Activated B cell treated with CpG ODN at 0.5 μM for 24 hours (primary cell): ENCODE results near the gene TNNT2. TPM values are rescaled to one million over a fixed set of nuclear protein-coding genes. Genes with fewer than 3 reads are reported as not detected.

Source experiments
- ATAC-seq: fragments of 200-7000 bp; cut with Tn5 transposase; one replicate; pipeline ENCODE4 v1.10.0; 2021; ENCODE audit warnings: low read depth, mild to moderate bottlenecking, moderate library complexity
- CTCF ChIA-PET: fragments of 350-600 bp; sonication (Branson Sonifier 250); formaldehyde crosslinking; loops from one replicate; lab custom pipeline; 2021; ENCODE audit warnings: antibody characterized with exemption; lab: Charles Lee
- POLR2A ChIA-PET: fragments of 350-600 bp; sonication (Branson Sonifier 250); formaldehyde crosslinking; loops from one replicate; lab custom pipeline; 2021; ENCODE audit warnings: antibody characterized with exemption; lab: Charles Lee
- DNase-seq: peaks from one replicate; pipeline ENCODE4 v3.0.0; 2022
- H3K27ac Mint-ChIP-seq: one replicate; pipeline ENCODE4 v1.8.0; 2020; ENCODE audit warnings: mixed read lengths
- H3K27me3 Mint-ChIP-seq: one replicate; pipeline ENCODE4 v1.8.0; 2021; ENCODE audit warnings: mixed read lengths
- H3K36me3 Mint-ChIP-seq: one replicate; pipeline ENCODE4 v1.8.0; 2021; ENCODE audit warnings: low read depth, mixed read lengths
- H3K4me1 Mint-ChIP-seq: one replicate; pipeline ENCODE4 v1.8.0; 2021; ENCODE audit warnings: mixed read lengths
- H3K4me3 Mint-ChIP-seq: one replicate; pipeline ENCODE4 v1.8.0; 2020; ENCODE audit warnings: mild to moderate bottlenecking, mixed read lengths
- H3K9me3 Mint-ChIP-seq: one replicate; pipeline ENCODE4 v1.8.0; 2020; ENCODE audit warnings: mixed read lengths
- intact Hi-C: fragments of 100-400 bp; cut with micrococcal nuclease; formaldehyde crosslinking; loops from one replicate; pipeline ENCODE4 v1.15.1; 2024
- total RNA-seq: library from RNA; stranded (reverse); gene quantifications from 2 replicates; pipeline ENCODE4 v1.2.3, GENCODE V29; 2022
- TF ChIP-seq, protein P1 (sequence below): fragments of 200-600 bp; IDR thresholded peaks from one replicate; pipeline ENCODE4 v1.8.0; 2022; ENCODE audit warnings: antibody characterized with exemption, mild to moderate bottlenecking

Gene TNNT2
- total RNA-seq, 1 donor from 2014 or later = not detected

DNA sequence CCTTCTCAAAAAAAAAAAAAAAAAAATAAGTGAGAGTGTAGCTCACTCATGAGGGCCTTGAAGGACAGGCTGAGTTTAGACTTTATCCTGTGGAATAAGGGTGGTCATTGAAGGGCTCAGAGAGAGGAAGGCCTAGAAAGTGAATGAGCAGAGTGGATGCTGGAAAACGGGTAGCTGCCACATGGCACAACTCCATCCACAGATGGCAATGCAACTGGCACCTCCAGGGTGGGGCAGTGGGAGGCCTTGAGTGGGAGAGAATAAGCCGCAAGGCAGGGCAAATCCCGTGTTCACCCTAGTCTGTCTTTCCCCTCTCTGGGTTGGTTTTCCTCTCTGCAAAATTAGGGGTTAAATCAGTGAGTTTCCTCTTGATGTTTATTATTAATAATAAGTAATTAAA is 41.0 kb upstream of the TNNT2 start:
- DNase-seq = no peak
- ChIA-PET CTCF (no interaction called here), POLR2A (no interaction called here)
- TF ChIP-seq, protein P1, sequence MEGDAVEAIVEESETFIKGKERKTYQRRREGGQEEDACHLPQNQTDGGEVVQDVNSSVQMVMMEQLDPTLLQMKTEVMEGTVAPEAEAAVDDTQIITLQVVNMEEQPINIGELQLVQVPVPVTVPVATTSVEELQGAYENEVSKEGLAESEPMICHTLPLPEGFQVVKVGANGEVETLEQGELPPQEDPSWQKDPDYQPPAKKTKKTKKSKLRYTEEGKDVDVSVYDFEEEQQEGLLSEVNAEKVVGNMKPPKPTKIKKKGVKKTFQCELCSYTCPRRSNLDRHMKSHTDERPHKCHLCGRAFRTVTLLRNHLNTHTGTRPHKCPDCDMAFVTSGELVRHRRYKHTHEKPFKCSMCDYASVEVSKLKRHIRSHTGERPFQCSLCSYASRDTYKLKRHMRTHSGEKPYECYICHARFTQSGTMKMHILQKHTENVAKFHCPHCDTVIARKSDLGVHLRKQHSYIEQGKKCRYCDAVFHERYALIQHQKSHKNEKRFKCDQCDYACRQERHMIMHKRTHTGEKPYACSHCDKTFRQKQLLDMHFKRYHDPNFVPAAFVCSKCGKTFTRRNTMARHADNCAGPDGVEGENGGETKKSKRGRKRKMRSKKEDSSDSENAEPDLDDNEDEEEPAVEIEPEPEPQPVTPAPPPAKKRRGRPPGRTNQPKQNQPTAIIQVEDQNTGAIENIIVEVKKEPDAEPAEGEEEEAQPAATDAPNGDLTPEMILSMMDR = no peak
- no peak for ATAC-seq
- intact Hi-C loops = no loop called here
- H3K36me3 Mint-ChIP-seq = no peaks in the 10 kb centered on the region
- no peak overlapping the region for H3K4me3 Mint-ChIP-seq
- no peaks in the 10 kb centered on the region for H3K4me1 Mint-ChIP-seq
- peaks cover 11% of the 10 kb centered on the region for H3K27me3 Mint-ChIP-seq
- no peak overlapping the region for H3K27ac Mint-ChIP-seq
- no peaks in the 10 kb centered on the region for H3K9me3 Mint-ChIP-seq

DNA sequence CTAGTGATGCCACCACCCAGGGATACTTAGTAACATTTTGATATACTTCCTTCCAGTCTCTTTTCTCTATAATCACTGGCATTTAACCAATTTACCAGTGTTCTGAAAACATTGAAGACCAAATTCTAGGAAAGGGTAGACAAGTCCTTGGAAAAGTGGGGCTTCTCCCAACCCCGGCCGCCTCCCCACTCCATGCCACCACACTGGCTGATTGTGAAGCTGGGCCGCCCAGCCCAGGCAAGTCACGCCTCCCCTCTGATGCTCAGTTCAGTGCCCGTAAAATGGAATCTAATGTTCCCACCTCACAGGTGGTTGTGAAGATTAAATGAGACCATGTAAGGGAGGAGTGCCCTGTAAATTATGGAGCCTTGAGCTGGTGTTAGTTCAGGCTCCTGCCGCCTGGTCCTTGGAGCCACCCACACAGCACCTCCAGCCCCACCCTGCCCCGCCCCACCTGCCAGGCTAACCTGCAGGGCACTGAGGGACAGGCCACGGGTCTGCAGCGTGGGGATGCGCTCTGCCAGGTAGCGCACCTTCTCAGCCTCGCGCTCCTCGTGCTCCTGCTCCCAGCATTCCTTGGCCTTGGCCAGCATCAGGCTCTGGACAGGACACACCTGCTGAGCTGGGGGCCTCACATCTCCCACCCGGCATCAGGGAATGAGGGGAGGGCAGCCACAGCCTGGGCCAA is 36.7 kb upstream of the TNNT2 start:
- TF ChIP-seq, protein P1 = no peak
- peaks cover 13% of the 10 kb centered on the region for H3K27me3 Mint-ChIP-seq
- H3K27ac Mint-ChIP-seq = no peak overlapping the region
- no peaks in the 10 kb centered on the region for H3K36me3 Mint-ChIP-seq
- H3K9me3 Mint-ChIP-seq = no peaks in the 10 kb centered on the region
- ChIA-PET CTCF (no interaction called here), POLR2A (no interaction called here)
- intact Hi-C loops = no loop called here
- ATAC-seq (no peak), DNase-seq (no peak)
- no peaks in the 10 kb centered on the region for H3K4me1 Mint-ChIP-seq
- no peak overlapping the region for H3K4me3 Mint-ChIP-seq

DNA sequence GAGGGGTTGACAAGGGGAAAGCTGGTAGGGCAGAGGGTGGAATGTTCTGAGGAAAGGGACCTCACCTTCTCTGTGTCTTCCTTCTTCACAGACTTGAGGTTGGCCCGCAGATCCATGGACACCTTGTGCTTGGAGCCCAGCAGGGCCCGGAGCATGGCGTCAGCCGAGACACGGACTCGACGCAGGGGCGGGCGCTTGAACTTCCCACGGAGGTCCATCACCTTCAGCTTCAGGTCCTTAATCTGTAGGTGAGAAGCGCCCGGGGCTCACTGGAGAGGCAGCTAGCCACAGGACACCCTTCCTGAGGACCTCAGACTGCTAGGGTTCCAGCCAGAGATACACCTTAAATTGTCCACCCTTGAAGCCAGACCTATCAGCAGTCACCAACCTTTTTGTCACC is 33.8 kb upstream of the TNNT2 start:
- no peaks in the 10 kb centered on the region for H3K36me3 Mint-ChIP-seq
- intact Hi-C loops = no loop called here
- H3K27me3 Mint-ChIP-seq = peaks cover 9% of the 10 kb centered on the region
- ChIA-PET POLR2A (no interaction called here), CTCF (interaction anchor here (1.0 kb wide), 1 partner anchor 37 kb away, joined by 3 read pairs; no protein-coding TSS in a partner anchor)
- H3K4me1 Mint-ChIP-seq = no peaks in the 10 kb centered on the region
- no peak for ATAC-seq
- no peak overlapping the region for H3K4me3 Mint-ChIP-seq
- H3K9me3 Mint-ChIP-seq = no peaks in the 10 kb centered on the region
- no peak overlapping the region for H3K27ac Mint-ChIP-seq
- DNase-seq = no peak
- TF ChIP-seq, protein P1 = no peak

DNA sequence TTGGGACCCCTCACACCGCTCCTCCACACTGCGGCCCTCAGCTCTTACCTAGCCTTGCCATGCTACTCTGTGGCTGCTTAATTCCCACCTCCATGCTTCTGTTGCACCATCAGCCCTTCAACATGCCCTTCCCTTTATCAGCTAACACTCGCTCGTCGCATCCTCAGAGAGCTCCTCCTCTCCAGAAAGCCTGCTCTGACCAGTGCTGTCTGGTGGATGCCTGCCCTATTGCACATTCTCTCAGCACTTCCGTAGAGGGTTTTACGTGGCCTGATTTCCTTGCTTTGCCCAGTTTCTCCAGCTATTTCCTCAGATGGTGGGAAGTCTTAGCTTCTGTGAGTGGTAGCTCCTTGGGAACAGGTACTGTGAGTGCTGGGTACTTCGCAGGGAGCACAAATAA is 32.0 kb upstream of the TNNT2 start:
- ATAC-seq = no peak
- ChIA-PET POLR2A (no interaction called here), CTCF (no interaction called here)
- Mint-ChIP-seq H3K4me3 (no peak overlapping the region), H3K9me3 (no peaks in the 10 kb centered on the region), H3K4me1 (no peaks in the 10 kb centered on the region), H3K27ac (no peak overlapping the region), H3K27me3 (peaks cover 6% of the 10 kb centered on the region), H3K36me3 (no peaks in the 10 kb centered on the region)
- no peak for DNase-seq
- intact Hi-C loops = no loop called here
- TF ChIP-seq, protein P1 = no peak

DNA sequence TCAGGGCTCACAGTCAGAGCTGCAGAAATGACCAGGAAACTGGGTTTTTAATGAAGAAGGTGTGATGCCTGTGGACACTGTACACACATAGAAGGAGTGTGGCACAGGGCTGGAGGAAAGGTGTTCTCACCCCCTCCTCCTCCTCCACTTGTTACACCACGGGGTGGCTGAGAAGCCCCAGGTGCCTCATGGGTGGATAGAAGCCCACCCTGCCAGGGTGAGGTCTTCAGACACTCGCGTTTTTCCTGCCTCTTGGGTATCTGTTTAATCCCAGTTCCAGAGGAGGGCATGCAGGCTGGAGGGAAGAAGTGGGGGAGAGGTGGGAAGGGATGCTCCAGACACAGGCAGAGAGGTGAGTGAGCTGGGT is 31.3 kb upstream of the TNNT2 start:
- TF ChIP-seq, protein P1 = no peak
- ChIA-PET CTCF (no interaction called here), POLR2A (no interaction called here)
- ATAC-seq (no peak), DNase-seq (no peak)
- Mint-ChIP-seq H3K9me3 (no peaks in the 10 kb centered on the region), H3K27me3 (peaks cover 6% of the 10 kb centered on the region), H3K4me1 (no peaks in the 10 kb centered on the region), H3K27ac (no peak overlapping the region), H3K36me3 (no peaks in the 10 kb centered on the region), H3K4me3 (no peak overlapping the region)
- intact Hi-C loops = loop anchor here (1.0 kb wide), 1 partner anchor 155 kb away; no protein-coding TSS in a partner anchor
